Hypothalamus (tissue), 51 donors: ENCODE data around the gene BEND5.
A peak's percentile ranks its signal among the peaks of the same experiment; 100 is the strongest.

Experiments
- DNase-seq, 51 donors: peaks; one replicate each; lab custom pipeline; 2025; lab: John Stamatoyannopoulos, UW

BEND5 gene, protein sequence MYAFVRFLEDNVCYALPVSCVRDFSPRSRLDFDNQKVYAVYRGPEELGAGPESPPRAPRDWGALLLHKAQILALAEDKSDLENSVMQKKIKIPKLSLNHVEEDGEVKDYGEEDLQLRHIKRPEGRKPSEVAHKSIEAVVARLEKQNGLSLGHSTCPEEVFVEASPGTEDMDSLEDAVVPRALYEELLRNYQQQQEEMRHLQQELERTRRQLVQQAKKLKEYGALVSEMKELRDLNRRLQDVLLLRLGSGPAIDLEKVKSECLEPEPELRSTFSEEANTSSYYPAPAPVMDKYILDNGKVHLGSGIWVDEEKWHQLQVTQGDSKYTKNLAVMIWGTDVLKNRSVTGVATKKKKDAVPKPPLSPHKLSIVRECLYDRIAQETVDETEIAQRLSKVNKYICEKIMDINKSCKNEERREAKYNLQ

DNA sequence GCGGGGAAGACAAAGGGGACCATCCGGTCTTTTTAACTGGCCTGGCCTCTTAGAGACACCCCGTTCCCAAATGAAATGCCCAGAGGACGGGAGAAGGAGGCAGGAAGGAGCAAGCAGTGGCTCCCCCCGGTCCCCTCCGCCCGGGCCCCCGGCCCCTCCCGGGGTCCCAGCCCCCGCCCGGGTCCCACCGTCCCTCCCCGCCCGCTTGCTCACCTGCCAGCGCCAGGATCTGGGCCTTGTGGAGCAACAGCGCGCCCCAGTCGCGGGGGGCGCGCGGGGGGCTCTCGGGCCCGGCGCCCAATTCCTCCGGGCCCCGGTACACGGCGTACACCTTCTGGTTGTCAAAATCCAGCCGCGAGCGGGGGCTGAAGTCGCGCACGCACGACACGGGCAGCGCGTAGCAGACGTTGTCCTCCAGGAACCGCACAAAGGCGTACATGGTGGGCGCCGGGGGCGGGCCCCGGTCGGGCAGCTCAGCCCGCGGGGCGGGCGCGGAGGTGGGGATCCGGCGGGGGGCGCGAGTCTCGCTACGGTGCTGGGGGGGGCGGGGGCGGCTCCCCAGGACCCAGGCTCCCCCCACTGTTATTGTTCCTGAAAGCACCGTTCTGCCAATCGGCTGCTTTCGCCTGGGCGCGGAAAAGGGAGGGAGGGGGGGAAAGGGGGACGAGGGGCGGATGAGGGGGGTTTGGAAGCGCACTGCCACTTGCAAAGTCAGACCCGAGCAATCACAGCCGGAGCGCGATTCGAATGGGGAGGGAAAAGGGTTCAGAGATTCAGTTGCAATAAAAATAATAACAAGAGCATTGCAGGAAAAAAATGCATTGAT is at the start of gene BEND5:
BEND5 (minus strand) TSS at position 499 of the 826 bp plus-strand sequence; CDS start at position 439, 60 bp downstream.
- peak in 47 of 51 donors; percentile 14 to 90 (median 63) for DNase-seq

DNA sequence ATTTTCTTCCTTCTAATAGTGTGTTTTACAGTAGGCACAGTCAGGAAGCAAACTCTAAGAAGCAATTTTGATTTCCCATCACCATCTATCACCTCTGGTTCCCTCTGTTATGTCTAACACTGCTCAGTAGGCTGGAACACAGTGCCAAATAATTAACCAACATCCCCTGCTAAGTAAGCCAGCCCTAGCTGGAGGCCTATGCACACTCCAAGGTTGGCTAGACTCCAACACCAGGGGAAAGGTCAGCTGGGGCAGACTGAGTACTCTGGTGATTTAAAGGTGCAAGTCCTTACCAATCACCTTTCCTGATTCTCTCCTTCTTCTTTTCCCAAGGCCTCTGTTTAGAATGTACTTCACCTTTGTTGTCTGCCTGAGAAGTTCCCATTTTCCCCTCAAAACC is 46.5 kb upstream of the BEND5 start:
- DNase-seq = no peak

DNA sequence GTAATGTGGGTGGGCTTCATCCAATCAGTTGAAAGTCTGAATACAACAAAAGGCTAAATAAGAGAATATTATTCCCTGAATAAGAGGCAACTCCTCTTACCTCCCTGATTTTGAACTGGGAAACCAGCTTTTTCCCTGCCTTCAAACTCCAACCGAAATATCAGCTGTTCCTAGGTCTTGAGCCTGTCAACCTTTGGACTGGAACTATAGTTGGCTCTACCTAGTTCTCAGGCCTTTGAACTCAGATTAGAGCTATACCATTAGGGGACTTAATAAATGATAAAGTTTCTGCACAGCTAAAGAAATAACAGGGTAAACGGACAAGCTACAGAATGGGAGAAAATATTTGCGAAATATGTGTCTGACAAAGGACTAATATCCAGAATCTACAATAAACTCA is 43.8 kb upstream of the BEND5 start:
- DNase-seq = no peak

DNA sequence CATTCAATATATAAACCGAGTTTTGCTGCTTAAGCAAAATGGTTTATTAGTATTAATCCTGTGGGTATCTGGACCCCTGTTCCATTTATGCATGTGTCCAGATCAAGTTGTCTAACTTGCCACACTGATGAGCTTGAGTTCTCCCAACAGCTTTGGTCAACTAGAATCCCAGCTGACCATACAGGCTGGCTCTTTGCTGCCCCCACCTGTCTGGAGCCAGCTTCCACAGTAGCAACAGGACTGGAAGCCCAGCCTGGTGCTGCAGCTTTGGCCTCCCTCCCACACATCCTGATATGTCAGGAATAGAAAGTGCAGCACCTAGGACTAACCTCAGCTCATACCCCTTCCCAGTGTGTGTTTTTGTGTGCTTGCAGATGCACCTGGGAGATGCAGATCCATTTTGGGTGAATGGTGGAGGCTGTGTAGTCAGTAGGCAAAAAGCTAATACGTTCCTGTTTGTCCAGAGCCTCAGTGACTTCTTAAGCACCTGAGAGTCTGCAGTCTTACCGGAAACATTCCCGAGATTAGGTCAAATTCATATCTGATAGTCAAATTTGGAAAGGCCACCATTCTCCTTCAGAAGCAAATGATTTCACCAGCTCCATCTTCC is 40.9 kb upstream of the BEND5 start:
- peak in 40 of 51 donors; percentile 3 to 71 (median 19) for DNase-seq

DNA sequence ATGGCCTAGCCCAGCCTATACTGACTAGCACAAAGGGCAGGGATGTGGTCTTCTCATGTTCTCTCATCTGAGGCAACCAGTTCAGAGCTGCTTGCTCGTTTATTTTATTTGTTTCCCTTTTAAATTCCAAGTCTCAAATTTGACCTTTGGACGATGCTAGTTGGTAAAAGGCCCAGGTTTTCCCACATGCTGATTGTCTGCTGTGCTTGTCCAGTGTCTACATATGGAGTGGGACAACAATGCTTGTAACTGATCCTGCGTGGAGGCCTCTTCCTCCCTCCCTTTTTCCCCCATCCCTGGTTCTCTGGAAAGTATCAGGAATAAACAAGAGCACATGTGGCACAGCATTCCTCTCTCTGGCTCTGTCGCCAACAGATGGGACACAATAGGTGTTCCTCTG is 34.0 kb upstream of the BEND5 start:
- DNase-seq = no peak

DNA sequence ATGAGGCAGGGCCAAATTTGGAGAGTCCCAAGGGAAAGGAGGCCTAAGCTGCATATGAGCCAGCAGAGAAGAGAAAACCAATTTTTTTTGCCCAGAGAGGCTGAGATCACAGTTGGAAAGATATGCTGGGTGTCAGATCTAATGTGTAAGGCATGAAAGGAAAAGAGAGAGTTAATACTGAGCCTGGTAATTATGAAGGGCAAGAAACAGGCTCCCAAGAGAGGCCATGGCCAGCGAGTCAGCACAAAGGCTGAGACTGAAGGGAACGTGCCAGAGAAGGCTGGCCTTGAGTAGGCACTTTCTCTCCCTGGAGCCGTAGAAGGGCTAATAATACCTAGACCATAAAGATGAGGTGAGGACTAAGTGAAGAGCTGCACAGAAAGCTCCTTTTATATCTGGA is 31.8 kb upstream of the BEND5 start:
- DNase-seq = no peak

DNA sequence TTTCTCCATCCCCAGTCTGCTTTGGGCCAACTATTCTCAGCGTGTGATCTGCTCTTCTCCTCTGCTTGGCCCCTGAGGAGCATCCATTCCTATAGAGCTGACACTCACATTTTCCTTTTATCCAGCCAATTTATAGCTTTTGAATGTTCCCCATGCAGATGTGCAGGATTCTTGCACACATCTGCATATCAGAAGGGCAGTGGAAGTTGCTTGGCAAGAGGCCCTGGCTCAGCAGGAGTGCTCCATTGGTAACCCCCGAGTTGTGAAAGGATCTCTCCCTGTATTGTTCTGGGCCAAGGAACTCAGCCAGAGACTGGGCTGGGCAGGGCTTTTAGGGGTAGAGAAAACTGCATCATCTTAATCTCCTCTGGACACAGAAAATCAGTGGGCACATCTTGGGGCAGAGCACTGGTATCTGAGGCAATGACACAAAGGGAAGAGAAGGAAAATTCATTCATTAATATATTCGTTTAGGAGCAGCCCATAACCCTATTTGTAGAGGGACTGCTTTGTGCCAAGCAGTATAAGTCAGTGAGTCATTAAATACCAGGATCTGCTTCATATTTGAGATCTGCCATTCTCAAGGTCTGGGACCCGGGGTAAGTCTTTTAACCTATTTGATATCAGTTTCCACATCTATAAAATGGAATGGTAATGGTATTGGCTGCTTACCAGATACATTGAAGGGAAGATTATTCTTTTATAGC is 31.0 kb upstream of the BEND5 start:
- DNase-seq = peak in 2 of 51 donors; percentile 1

DNA sequence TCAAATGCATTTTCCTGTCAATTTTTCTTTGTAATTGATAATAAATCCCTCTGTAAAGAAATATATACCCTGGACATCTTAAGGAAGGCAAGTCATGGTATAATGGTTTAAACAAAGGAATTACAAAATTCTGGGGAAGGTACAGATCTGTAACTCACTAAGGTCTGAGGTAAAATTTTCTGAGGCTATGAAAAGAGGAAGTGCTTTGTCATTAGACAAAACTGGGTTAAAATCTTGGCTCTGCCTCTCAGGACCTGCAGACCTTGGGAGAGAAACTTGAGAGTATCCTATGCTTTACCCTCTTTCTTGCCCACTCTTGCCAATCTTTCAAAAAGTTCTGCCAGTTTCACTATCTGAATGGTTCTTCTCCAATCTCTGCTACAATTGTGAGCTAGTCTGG is 26.8 kb upstream of the BEND5 start:
- DNase-seq = no peak

DNA sequence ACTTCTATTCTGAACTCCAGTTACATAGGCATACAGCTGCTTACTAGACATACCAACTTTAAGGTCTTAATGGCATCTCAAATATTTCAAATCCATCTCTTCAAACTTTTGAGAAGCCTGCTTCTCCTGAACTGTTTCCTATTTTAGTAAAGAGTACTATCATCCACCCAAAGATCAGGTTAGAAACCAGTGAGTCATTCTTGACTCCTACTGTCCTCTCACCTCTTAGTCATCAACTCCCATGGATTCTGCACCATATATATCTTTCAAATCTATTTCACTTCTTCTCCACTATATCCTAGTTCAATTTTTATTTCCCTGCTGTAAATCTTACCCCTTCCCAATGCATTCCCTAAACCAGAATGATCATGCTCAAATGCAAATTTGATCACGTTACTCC is 18.1 kb upstream of the BEND5 start:
- DNase-seq = no peak

DNA sequence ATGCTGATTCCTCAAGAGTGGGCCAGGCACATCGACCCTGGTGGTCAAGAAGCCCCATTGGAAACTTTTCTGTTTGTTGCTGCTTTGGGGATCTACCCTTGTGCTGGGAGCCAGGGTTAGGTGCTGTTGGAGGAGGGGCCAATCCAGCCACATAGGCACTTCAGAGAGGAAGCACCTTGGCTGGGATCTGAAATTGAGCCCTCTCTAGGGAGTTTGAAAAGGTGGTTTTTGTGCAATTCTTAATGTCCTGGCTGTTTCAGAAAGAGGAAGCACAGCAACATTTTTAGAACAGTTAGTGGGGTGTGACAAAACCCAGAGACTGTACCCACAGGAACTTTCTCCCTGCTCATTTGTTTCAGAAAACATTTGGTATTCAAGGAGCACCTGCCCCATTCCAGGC is 17.2 kb upstream of the BEND5 start:
- no peak for DNase-seq

DNA sequence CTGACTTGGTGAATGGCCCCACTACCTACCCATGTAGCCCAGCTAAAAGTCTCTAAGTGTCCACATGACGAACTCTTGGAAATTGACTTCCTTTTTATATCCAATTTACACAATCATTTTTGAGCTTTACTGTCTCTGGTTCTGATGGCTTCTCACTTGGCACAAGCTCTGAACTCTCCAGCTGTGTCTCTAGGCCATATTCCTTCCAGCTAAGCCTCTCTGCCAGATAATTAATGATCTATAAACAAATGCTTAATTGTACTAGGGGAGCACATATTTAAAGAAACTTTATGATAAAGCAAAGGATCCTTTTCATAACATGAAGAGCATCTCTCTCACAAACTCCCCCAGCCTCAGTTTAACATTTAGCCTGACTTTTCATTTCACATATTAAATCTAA is 16.3 kb upstream of the BEND5 start:
- no peak for DNase-seq

DNA sequence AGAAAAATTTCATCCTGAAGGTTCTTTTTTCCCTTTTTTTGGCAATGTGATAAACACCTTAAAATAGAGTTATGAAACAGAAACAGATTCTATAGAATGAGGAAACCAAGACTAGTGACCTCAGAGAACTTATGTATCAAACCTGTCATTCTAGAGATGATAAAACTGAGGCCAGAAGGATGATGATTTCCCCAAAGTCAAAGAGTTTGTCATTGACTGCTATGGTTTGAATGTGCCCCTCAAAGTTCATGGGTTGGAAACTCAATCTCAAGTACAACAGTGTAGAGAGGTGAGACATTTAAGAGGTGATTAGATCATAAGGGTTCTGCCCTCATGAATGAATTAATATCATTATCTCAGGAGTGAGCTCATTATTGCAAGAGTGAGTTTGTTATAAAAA is 13.7 kb upstream of the BEND5 start:
- DNase-seq = no peak

DNA sequence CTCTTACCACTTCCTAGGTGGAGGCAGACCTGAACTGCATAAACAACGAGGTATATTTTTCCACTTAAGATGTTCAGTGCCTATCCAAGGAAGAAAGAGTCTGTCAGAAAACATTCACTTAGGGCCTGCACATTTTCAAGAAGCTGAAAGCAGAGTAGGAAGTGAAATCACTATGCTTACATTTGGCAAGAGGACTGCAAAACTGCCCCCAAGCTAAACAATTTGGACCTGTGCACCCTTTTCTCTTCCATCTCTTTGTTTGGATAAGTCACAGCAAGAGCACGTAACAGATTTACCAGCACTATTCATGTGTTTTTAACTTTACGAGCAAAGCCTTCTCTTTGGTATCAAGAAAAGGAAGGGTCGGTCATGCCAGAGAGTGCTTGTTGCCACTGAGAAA is 13.2 kb upstream of the BEND5 start:
- no peak for DNase-seq

DNA sequence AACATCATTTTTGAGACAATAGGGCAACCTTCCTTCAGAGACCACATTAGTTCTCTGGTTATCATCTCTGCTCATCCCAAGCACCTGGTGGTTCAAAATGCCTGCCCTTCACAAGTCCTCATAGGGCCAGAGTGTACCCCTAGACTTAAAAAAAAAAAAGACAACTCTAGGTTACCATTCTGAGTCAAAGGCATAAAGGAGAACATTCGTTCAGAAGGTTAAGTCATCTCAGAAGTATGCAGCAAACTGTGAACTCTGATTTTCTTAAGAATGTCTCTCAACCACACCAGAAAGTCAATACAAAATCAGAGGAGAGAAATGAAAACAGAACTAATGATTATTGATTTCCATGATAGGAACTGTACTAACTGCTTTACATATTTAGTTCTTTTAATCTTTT is 9.2 kb upstream of the BEND5 start:
- DNase-seq = no peak

DNA sequence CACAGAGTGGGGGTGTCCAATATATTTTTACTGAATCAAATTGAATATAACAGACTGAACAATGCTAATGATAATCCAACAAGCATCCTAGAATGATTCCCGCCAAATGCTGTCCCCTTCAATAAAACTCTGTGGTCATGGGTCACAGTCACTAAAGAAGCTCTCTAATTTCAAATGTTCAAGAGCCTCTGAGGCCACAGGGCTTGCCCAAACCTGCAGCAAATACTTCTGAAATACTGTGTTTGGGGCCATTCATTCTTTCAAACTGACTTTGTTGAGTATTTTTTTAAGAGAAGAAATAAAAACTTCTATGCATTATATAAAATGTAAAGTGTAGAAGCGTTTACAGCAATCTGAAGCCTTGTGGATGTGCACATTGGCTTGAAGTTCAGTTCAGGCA is 7.6 kb upstream of the BEND5 start:
- no peak for DNase-seq

DNA sequence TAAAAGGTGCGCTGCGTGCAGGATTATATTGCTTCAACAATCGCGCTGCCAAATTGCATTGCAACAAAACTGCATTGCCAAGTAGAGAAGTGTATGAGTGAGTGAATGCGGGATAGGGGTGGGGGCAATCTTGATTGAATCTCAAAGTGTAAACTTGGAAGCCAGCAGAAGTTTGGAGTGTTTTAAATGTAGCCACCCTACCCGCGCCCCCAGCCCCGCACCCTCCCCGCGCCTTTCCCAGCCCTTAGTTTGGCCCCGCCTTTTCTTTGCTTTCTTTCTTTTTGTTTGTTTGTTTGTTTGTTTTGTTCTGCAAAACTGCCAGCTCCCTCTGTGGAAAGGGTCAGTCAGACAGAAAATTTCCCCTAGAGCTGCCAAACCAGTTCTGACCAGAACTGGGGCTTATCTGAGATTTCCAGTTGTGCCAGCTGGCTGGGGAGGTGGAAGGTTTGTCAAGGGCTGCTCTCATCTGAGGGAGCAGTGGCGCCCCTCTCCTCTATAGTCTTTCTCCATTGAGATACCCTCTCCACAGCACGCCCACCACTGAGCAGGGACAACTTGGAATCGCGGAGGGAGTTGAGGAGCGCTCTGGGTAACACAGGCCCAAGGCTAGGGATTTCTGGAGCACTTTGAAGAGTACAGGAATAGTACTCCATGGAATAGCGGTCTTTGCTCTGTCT is 666 bp upstream of the BEND5 start:
- peak in 5 of 51 donors; percentile 5 to 17 (median 11) for DNase-seq

DNA sequence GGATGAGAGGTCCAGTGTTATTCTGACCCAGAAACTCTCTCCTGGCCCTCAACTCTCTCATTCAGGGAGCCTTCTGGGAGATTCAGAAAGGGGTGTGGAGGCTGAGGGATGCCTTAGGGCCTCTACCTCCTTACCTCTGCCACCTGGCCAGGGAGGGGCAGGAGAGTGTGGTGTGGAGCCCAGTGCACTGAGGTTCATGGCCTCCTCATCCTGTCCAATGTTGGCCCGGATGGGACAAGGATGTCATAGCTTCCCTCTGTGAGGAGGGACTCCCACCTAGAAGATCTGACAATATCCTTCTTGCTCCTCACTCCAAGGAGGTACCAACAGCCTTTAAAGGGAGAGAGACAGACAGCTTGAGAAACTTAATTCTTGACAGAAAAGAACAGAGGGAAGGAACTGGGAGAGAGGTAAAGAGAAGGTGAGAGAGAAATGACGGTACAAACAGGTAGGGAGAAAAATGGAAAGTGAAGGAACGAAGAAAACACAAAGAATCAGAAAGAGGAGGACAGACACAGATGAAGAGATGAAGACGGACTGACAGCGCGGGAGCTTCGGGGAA is 779 bp downstream of the BEND5 start:
- no peak for DNase-seq

DNA sequence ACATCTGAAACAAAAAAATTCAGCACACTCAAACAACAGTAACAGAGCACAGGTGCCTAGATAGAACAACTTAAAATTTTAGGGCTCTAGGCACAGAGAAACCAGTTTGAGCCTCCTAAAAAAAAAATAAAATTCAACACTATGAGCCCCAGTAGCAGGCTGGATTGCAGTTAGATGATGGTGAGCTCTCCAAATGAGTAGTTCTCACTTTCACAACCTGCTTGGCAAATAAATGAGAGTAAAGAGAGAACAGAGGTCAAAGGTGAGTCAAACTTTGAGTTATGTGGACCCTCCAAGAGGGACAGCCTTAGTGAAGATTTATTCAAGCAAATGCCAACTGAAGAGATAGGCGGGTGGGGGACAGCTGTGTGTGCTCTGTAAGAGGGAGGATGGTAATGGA is 3.6 kb downstream of the BEND5 start:
- no peak for DNase-seq

DNA sequence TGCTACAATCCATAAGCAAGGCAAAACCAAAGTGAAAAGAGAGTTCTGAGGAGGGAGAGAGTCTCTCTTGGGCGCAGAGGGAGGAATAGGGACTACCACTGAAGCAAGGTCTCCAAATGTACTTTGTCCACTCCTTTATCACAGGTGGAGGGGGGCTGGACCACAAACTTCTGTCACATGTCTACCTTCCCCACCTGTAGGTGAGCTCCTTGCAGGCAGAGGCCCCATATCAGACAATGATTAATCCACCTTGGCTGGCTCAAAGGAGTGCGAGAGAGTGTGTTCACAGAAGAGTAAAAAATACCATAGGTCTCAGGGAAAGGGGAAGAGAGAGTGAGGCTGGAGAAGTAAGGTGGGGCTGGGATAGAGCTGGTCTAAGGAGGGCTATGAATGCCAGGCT is 4.5 kb downstream of the BEND5 start:
- DNase-seq = no peak

DNA sequence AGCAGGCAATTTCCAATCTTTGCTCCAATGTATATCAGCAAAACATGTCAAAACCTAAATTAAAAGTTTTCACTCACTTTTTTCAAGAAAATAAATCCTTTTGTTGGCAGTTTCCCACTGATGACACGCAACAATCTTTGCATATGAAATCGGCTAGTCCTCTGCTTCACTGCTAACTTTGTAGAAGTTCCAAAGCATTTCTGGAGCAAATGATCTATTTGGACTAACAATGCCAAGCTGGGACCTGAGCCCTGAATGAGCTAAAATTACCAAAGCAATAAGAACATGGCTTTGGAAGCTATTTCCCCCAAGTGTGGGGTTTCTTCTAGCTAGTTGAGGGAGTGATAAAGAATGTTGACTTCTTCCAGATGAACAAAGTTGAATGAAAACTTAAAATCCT is 5.1 kb downstream of the BEND5 start:
- DNase-seq = no peak
